ENCODE data around the gene ZCCHC8.

ZCCHC8 gene

DNA sequence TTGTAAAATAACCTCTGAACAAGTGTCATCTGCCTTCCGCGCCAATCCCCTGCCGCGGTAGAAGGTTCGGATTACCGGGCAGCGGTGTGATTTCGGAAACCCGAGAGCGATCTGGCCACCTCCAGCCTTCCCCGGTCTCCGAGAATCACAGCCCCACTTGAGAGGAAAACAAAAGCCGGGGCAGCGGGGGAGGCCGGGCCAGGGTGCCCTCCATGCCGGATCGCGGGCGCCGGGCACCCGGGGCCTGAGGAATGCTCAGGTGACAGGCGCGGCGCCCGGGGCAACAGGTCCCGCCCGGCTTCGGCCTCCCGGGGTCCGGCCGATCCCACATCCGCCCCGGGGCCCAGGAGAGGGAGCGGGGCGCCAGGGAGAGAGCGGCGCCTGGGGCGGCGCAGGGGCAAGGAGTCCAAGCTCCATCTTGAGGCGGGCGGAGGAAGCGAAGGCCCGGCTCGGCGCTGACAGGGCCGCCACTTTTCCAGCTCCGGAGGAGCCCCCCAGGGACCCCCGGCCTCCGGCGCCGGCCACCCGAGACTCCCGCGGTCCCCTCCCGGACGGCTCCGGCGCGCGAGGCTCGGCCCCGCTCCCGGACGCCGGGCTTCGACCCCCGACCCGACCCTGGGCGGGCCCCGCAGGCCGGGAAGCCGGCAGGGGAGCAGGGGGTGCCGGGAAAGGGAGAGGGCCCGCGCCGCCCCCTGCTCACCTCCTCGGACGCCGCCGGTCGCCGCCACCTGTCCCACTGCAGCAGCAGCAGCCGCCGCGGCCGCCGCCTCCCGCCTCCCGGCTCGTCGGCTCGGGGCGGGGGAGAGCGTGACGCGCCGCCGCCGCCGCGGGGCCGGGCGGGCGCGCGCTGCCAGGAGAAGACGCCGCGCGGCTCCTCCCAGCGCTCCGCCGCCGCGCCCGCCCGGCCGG, 78.7 kb downstream of the ZCCHC8 start, which contains the start of gene CLIP1:
Gene CLIP1, minus strand, starts transcription at position 849 of the 909 bp plus-strand sequence. CDS start 42,217 bp downstream, outside the sequence.
- peak within 1 kb of the TSS; percentile 99 for H3K27ac ChIP-seq (ENCODE audit: low read length)
- peaks cover 5 to 34% of the 10 kb centered on the region in 2 donors for H3K4me1 ChIP-seq (ENCODE audit: control insufficient read depth in 1 of 2, insufficient read depth in 2 of 2, low read length in 2 of 2)
- peak within 1 kb of the TSS; percentile 82 to 93 for H3K4me3 ChIP-seq (ENCODE audit: low read depth in 1 of 2, low read length in 2 of 2)
- H3K36me3 ChIP-seq (ENCODE audit: control insufficient read depth in 1 of 2, insufficient read depth in 2 of 2, low read length in 2 of 2) = peaks cover 0 to 8% of the 10 kb centered on the region in 2 donors
- no peaks in the 10 kb centered on the region for H3K9me3 ChIP-seq (ENCODE audit: control insufficient read depth in 1 of 2, low read length in 2 of 2)
- no peaks in the 10 kb centered on the region for H3K27me3 ChIP-seq (ENCODE audit: low read depth, low read length)
